Caco-2 (cell line): ENCODE results near the gene PHF21B. TPM values are rescaled to one million over a fixed set of nuclear protein-coding genes. Genes with fewer than 3 reads are reported as not detected.

Experiments used
- BruUV-seq: library from RNA; stranded (reverse); fragments of 400-500 nt; replicated peaks from 2 replicates; lab custom pipeline; 2021; lab: Mats Ljungman, UMichigan
- CTCF ChIA-PET: fragments of 300-600 bp; sonication (Branson Sonifier 250); formaldehyde crosslinking; loops from one replicate; lab custom pipeline; 2022; ENCODE audit warnings: antibody characterized with exemption; lab: Charles Lee
- POLR2A ChIA-PET: fragments of 300-600 bp; sonication (Branson Sonifier 250); formaldehyde crosslinking; loops from one replicate; lab custom pipeline; 2022; ENCODE audit warnings: antibody characterized with exemption; lab: Charles Lee
- DNase-seq, 2 experiments: peaks; one replicate each; pipeline versions ENCODE4 v3.0.0 to v3.0.0-alpha.2; 2020 to 2022
- H3K27me3 ChIP-seq: replicated peaks from 2 replicates; pipeline ENCODE4 v1.6.0; 2011; ENCODE audit warnings: low read length; ENCODE audit not compliant: control insufficient read depth, insufficient read depth
- H3K36me3 ChIP-seq: 2 replicates; pipeline ENCODE4 v1.5.1; 2011; ENCODE audit warnings: low read length; ENCODE audit not compliant: control insufficient read depth, insufficient read depth
- H3K4me1 ChIP-seq: fragments of 250-450 bp; sonication (Bioruptor Pico); 2 replicates; pipeline ENCODE4 v1.5.1; 2020; ENCODE audit warnings: mild to moderate bottlenecking
- H3K4me3 ChIP-seq: 2 replicates; pipeline ENCODE4 v1.5.1; 2011; ENCODE audit warnings: low read depth, mild to moderate bottlenecking, control low read depth, low read length
- H3K9me3 ChIP-seq: fragments of 250-450 bp; sonication (Bioruptor Pico); 2 replicates; pipeline ENCODE4 v1.5.1; 2020; ENCODE audit warnings: mild to moderate bottlenecking, moderate library complexity
- H3K27ac Mint-ChIP-seq: one replicate; pipeline ENCODE4 v1.8.0; 2022; ENCODE audit warnings: mixed read lengths; ENCODE audit not compliant: unreplicated experiment
- H3K27me3 Mint-ChIP-seq: one replicate; pipeline ENCODE4 v1.8.0; 2022; ENCODE audit warnings: mixed read lengths; ENCODE audit not compliant: insufficient read depth, unreplicated experiment
- H3K36me3 Mint-ChIP-seq: one replicate; pipeline ENCODE4 v1.8.0; 2022; ENCODE audit warnings: mild to moderate bottlenecking, mixed read lengths; ENCODE audit not compliant: insufficient read depth, unreplicated experiment
- H3K4me1 Mint-ChIP-seq: one replicate; pipeline ENCODE4 v1.8.0; 2022; ENCODE audit warnings: low read depth, mixed read lengths; ENCODE audit not compliant: unreplicated experiment
- H3K4me3 Mint-ChIP-seq: one replicate; pipeline ENCODE4 v1.8.0; 2022; ENCODE audit warnings: mild to moderate bottlenecking, moderate library complexity, mixed read lengths; ENCODE audit not compliant: unreplicated experiment
- H3K9me3 Mint-ChIP-seq: one replicate; pipeline ENCODE4 v1.8.0; 2022; ENCODE audit warnings: mixed read lengths; ENCODE audit not compliant: unreplicated experiment
- CTCF ChIP-seq, 2 experiments: fragments of 200-600 bp in 1 of 2; IDR thresholded peaks; 1 replicate in 1 of 2; 2 replicates in 1 of 2; pipeline versions ENCODE4 v1.5.1 to v1.8.0; 2011 to 2022; ENCODE audit warnings: antibody characterized with exemption in 1 of 2, control low read depth in 1 of 2, inconsistent platforms in 1 of 2, low read depth in 1 of 2, low read length in 1 of 2, mild to moderate bottlenecking in 1 of 2, moderate library complexity in 1 of 2; ENCODE audit not compliant: insufficient read depth in 1 of 2, severe bottlenecking in 1 of 2, unreplicated experiment in 1 of 2
- intact Hi-C: fragments of 100-400 bp; cut with micrococcal nuclease; formaldehyde crosslinking; loops from one replicate; pipeline ENCODE4 v1.10.0; 2022; ENCODE audit not compliant: unreplicated experiment
- total RNA-seq: library from RNA; stranded (reverse); gene quantifications from 2 replicates; pipeline ENCODE4 v1.2.3, GENCODE V29; 2022

PHF21B gene
- total RNA-seq, 1 experiment from 2014 or later = 0.98 TPM

GRCh38 chr22:44992166-44992565 lies 17.6 kb downstream of the PHF21B start:
- H3K9me3 ChIP-seq = no peaks in the 10 kb centered on the region
- DNase-seq = no peak
- no peak overlapping the region for H3K4me3 ChIP-seq
- Mint-ChIP-seq H3K4me1 (no peaks in the 10 kb centered on the region), H3K27me3 (peaks cover 26% of the 10 kb centered on the region), H3K9me3 (no peaks in the 10 kb centered on the region), H3K4me3 (no peak overlapping the region), H3K36me3 (no peaks in the 10 kb centered on the region), H3K27ac (no peak overlapping the region)
- no TSS peak for BruUV-seq
- ChIA-PET CTCF (no interaction called here), POLR2A (no interaction called here)
- intact Hi-C loops = no loop called here
- no peaks in the 10 kb centered on the region for H3K4me1 ChIP-seq
- no peak for TF ChIP-seq CTCF (IDR thresholded peaks at IDR 0.05; ENCODE audit: insufficient read depth in 1 of 2, low read depth in 1 of 2, low read length in 1 of 2, severe bottlenecking in 1 of 2, unreplicated experiment in 1 of 2)
- H3K36me3 ChIP-seq = no peaks in the 10 kb centered on the region
- peaks cover 1% of the 10 kb centered on the region for H3K27me3 ChIP-seq

GRCh38 chr22:44991218-44991617 lies 18.6 kb downstream of the PHF21B start:
- intact Hi-C loops = no loop called here
- Histone ChIP-seq H3K4me3 (no peak overlapping the region), H3K27me3 (peaks cover 1% of the 10 kb centered on the region), H3K36me3 (no peaks in the 10 kb centered on the region), H3K4me1 (no peaks in the 10 kb centered on the region), H3K9me3 (no peaks in the 10 kb centered on the region)
- H3K4me3 Mint-ChIP-seq = no peak overlapping the region
- POLR2A ChIA-PET = no interaction called here
- H3K27ac Mint-ChIP-seq = no peak overlapping the region
- no peaks in the 10 kb centered on the region for H3K36me3 Mint-ChIP-seq
- peaks cover 18% of the 10 kb centered on the region for H3K27me3 Mint-ChIP-seq
- no peaks in the 10 kb centered on the region for H3K9me3 Mint-ChIP-seq
- no peak for TF ChIP-seq CTCF (IDR thresholded peaks at IDR 0.05; ENCODE audit: insufficient read depth in 1 of 2, low read depth in 1 of 2, low read length in 1 of 2, severe bottlenecking in 1 of 2, unreplicated experiment in 1 of 2)
- no peak for DNase-seq
- BruUV-seq = no TSS peak
- no peaks in the 10 kb centered on the region for H3K4me1 Mint-ChIP-seq
- CTCF ChIA-PET = interaction anchor here (0.6 kb wide), 1 partner anchor 135 kb away, joined by 3 read pairs; no protein-coding TSS in a partner anchor

- intact Hi-C loops = no loop called here
- ChIA-PET POLR2A (no interaction called here), CTCF (no interaction called here)
- Mint-ChIP-seq H3K27me3 (peaks cover 17% of the 10 kb centered on the region), H3K36me3 (no peaks in the 10 kb centered on the region), H3K4me3 (no peak overlapping the region), H3K9me3 (no peaks in the 10 kb centered on the region), H3K27ac (no peak overlapping the region), H3K4me1 (no peaks in the 10 kb centered on the region)
- DNase-seq = no peak
- H3K9me3 ChIP-seq = no peaks in the 10 kb centered on the region
- no peak overlapping the region for H3K4me3 ChIP-seq
- no peaks in the 10 kb centered on the region for H3K36me3 ChIP-seq
- no peak for TF ChIP-seq CTCF (IDR thresholded peaks at IDR 0.05; ENCODE audit: insufficient read depth in 1 of 2, low read depth in 1 of 2, low read length in 1 of 2, severe bottlenecking in 1 of 2, unreplicated experiment in 1 of 2)
- peaks cover 1% of the 10 kb centered on the region for H3K27me3 ChIP-seq
- H3K4me1 ChIP-seq = no peaks in the 10 kb centered on the region
- no TSS peak for BruUV-seq
Measured at GRCh38 chr22:44990810-44991209, 19.0 kb downstream of the PHF21B start.
